ENCODE data around the gene PROX1.

The PROX1 gene

GRCh38 chr1:214031267-214031650, 43.5 kb downstream of the PROX1 start:
- in situ Hi-C loops (cut with MboI; ENCODE audit: low sequenced_read_pairs, unreplicated experiment), result no loop called here
- no peak for DNase-seq (ENCODE audit: low spot score)
- TF ChIP-seq CTCF (IDR thresholded peaks at IDR 0.05; ENCODE audit: borderline replicate concordance, control extremely low read depth, extremely low read depth, insufficient read depth, missing control alignments), result no peak

- no peak for DNase-seq (ENCODE audit: low spot score)
- in situ Hi-C loops (cut with MboI; ENCODE audit: low sequenced_read_pairs, unreplicated experiment), result no loop called here
- no peak for TF ChIP-seq CTCF (IDR thresholded peaks at IDR 0.05; ENCODE audit: borderline replicate concordance, control extremely low read depth, extremely low read depth, insufficient read depth, missing control alignments)
Observed at GRCh38 chr1:214037468-214037867, 49.7 kb downstream of the PROX1 start.

GRCh38 chr1:214039394-214040018, 51.7 kb downstream of the PROX1 start:
- TF ChIP-seq CTCF (IDR thresholded peaks at IDR 0.05; ENCODE audit: borderline replicate concordance, control extremely low read depth, extremely low read depth, insufficient read depth, missing control alignments), result no peak
- in situ Hi-C loops (cut with MboI; ENCODE audit: low sequenced_read_pairs, unreplicated experiment), result no loop called here

GRCh38 chr1:214043167-214043566, 55.4 kb downstream of the PROX1 start:
- in situ Hi-C loops (cut with MboI; ENCODE audit: low sequenced_read_pairs, unreplicated experiment), result no loop called here
- TF ChIP-seq CTCF (IDR thresholded peaks at IDR 0.05; ENCODE audit: borderline replicate concordance, control extremely low read depth, extremely low read depth, insufficient read depth, missing control alignments), result no peak
- DNase-seq (ENCODE audit: low spot score), result no peak

More at GRCh38 chr1:214039394-214040018, 51.7 kb downstream of the PROX1 start:
- no peak for DNase-seq (ENCODE audit: low spot score)

GRCh38 chr1:214044438-214045214, 56.9 kb downstream of the PROX1 start:
- in situ Hi-C loops (cut with MboI; ENCODE audit: low sequenced_read_pairs, unreplicated experiment), result no loop called here
- no peak for TF ChIP-seq CTCF (IDR thresholded peaks at IDR 0.05; ENCODE audit: borderline replicate concordance, control extremely low read depth, extremely low read depth, insufficient read depth, missing control alignments)
- DNase-seq (ENCODE audit: low spot score), result no peak

GRCh38 chr1:214050513-214051401, 63.0 kb downstream of the PROX1 start:
- TF ChIP-seq CTCF (IDR thresholded peaks at IDR 0.05; ENCODE audit: borderline replicate concordance, control extremely low read depth, extremely low read depth, insufficient read depth, missing control alignments), result no peak
- in situ Hi-C loops (cut with MboI; ENCODE audit: low sequenced_read_pairs, unreplicated experiment), result no loop called here
- no peak for DNase-seq (ENCODE audit: low spot score)
